WTC11 (cell line): ENCODE data around the gene TRMT6.

Experiments
- ESRRA ChIP-seq: sonication (generic); formaldehyde crosslinking; IDR thresholded peaks from 2 replicates; pipeline ENCODE4 v1.8.1; 2022; ENCODE audit warnings: mild to moderate bottlenecking, missing genetic modification reagents, borderline replicate concordance
- MXD4 ChIP-seq: fragments of 250-450 bp; sonication (Bioruptor Pico); IDR thresholded peaks from 2 replicates; pipeline ENCODE4 v1.8.0; 2021; ENCODE audit warnings: mild to moderate bottlenecking, moderate library complexity, borderline replicate concordance
- TF ChIP-seq, protein P1 (sequence below): fragments of 200-600 bp; IDR thresholded peaks from 2 replicates; pipeline ENCODE4 v1.8.0; 2022; ENCODE audit warnings: antibody characterized with exemption
- TF ChIP-seq, protein P2 (sequence below): sonication (generic); formaldehyde crosslinking; conservative IDR thresholded peaks from 2 replicates; pipeline ENCODE4 v1.8.1; 2022; ENCODE audit warnings: mild to moderate bottlenecking, missing genetic modification reagents
- TF ChIP-seq, protein P3 (sequence below): fragments of 250-450 bp; sonication (Bioruptor Pico); IDR thresholded peaks from 2 replicates; pipeline ENCODE4 v1.9.0; 2021; ENCODE audit warnings: mild to moderate bottlenecking
- TF ChIP-seq, protein P4 (sequence below): sonication (generic); formaldehyde crosslinking; IDR thresholded peaks from 2 replicates; pipeline ENCODE4 v1.8.0; 2022; ENCODE audit warnings: mild to moderate bottlenecking, missing genetic modification reagents

DNA sequence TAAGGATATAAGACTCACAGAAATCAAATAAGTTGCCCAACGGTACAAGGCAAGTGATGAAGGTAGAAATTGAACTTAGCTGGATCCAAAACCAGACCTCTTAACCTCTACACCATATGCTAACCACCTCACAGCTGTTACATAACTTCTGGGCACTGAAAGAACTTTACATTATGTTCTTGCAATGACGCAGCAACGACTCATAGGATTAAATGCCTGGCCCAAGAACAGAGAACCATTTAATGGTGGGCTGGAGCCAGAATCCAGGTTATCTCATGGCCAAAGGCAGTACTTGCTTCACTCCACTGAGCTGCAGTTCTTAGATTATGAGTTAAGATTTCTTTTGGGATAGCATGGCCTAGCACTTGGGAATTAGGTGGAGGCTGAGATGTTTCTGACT lies 4.4 kb downstream of the TRMT6 start:
- TF ChIP-seq, protein P1, sequence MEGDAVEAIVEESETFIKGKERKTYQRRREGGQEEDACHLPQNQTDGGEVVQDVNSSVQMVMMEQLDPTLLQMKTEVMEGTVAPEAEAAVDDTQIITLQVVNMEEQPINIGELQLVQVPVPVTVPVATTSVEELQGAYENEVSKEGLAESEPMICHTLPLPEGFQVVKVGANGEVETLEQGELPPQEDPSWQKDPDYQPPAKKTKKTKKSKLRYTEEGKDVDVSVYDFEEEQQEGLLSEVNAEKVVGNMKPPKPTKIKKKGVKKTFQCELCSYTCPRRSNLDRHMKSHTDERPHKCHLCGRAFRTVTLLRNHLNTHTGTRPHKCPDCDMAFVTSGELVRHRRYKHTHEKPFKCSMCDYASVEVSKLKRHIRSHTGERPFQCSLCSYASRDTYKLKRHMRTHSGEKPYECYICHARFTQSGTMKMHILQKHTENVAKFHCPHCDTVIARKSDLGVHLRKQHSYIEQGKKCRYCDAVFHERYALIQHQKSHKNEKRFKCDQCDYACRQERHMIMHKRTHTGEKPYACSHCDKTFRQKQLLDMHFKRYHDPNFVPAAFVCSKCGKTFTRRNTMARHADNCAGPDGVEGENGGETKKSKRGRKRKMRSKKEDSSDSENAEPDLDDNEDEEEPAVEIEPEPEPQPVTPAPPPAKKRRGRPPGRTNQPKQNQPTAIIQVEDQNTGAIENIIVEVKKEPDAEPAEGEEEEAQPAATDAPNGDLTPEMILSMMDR = no peak
- TF ChIP-seq ESRRA (CRISPR knock-in tag) = no peak
- TF ChIP-seq, protein P2, sequence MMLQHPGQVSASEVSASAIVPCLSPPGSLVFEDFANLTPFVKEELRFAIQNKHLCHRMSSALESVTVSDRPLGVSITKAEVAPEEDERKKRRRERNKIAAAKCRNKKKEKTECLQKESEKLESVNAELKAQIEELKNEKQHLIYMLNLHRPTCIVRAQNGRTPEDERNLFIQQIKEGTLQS (CRISPR knock-in tag) = no peak
- no peak for TF ChIP-seq MXD4 (CRISPR knock-in tag)
- TF ChIP-seq, protein P3, sequence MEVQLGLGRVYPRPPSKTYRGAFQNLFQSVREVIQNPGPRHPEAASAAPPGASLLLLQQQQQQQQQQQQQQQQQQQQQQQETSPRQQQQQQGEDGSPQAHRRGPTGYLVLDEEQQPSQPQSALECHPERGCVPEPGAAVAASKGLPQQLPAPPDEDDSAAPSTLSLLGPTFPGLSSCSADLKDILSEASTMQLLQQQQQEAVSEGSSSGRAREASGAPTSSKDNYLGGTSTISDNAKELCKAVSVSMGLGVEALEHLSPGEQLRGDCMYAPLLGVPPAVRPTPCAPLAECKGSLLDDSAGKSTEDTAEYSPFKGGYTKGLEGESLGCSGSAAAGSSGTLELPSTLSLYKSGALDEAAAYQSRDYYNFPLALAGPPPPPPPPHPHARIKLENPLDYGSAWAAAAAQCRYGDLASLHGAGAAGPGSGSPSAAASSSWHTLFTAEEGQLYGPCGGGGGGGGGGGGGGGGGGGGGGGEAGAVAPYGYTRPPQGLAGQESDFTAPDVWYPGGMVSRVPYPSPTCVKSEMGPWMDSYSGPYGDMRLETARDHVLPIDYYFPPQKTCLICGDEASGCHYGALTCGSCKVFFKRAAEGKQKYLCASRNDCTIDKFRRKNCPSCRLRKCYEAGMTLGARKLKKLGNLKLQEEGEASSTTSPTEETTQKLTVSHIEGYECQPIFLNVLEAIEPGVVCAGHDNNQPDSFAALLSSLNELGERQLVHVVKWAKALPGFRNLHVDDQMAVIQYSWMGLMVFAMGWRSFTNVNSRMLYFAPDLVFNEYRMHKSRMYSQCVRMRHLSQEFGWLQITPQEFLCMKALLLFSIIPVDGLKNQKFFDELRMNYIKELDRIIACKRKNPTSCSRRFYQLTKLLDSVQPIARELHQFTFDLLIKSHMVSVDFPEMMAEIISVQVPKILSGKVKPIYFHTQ (CRISPR knock-in tag) = no peak
- TF ChIP-seq, protein P4, sequence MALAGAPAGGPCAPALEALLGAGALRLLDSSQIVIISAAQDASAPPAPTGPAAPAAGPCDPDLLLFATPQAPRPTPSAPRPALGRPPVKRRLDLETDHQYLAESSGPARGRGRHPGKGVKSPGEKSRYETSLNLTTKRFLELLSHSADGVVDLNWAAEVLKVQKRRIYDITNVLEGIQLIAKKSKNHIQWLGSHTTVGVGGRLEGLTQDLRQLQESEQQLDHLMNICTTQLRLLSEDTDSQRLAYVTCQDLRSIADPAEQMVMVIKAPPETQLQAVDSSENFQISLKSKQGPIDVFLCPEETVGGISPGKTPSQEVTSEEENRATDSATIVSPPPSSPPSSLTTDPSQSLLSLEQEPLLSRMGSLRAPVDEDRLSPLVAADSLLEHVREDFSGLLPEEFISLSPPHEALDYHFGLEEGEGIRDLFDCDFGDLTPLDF = no peak
